GM23248 (cell line): Measurements from ENCODE around the gene CCDC91.

Source experiments
- EZH2 ChIP-seq: fragments of 200-600 bp; sonication (generic); IDR thresholded peaks from 2 replicates; pipeline ENCODE4 v1.6.1; 2018; ENCODE audit warnings: antibody characterized with exemption, mild to moderate bottlenecking; ENCODE audit not compliant: insufficient read depth, poor library complexity, severe bottlenecking
- EZH2phosphoT487 ChIP-seq: fragments of 200-600 bp; sonication (generic); IDR thresholded peaks from 2 replicates; pipeline ENCODE4 v1.6.1; 2018; ENCODE audit warnings: antibody characterized with exemption, moderate library complexity, mild to moderate bottlenecking, low read depth; ENCODE audit not compliant: insufficient read depth

GRCh38 chr12:28175098-28175589 is 15.1 kb upstream of the CCDC91 start:
- TF ChIP-seq EZH2 (no peak), EZH2phosphoT487 (no peak)
